Osteocyte (in vitro differentiated cells): ENCODE results near the gene RCVRN. TPM values are rescaled to one million over a fixed set of nuclear protein-coding genes. Genes with fewer than 3 reads are reported as not detected.
"Not testable (repeated sequence)": the region's sequence is repeated elsewhere in the genome, so short reads cannot be mapped to it uniquely, and the experiment has no call there.

ENCODE experiments used
- DNase-seq: peaks from one replicate; pipeline ENCODE4 v3.0.0; 2021; ENCODE audit warnings: mixed read lengths; ENCODE audit not compliant: unreplicated experiment; ENCODE audit errors: extremely low spot score
- H3K27ac Mint-ChIP-seq: one replicate; pipeline ENCODE4 v1.8.0; 2021; ENCODE audit warnings: mild to moderate bottlenecking, mixed read lengths; ENCODE audit not compliant: unreplicated experiment
- H3K27me3 Mint-ChIP-seq: one replicate; pipeline ENCODE4 v1.8.0; 2021; ENCODE audit warnings: mixed read lengths; ENCODE audit not compliant: unreplicated experiment
- H3K36me3 Mint-ChIP-seq: one replicate; pipeline ENCODE4 v1.8.0; 2021; ENCODE audit warnings: mixed read lengths; ENCODE audit not compliant: unreplicated experiment
- H3K4me1 Mint-ChIP-seq: one replicate; pipeline ENCODE4 v1.8.0; 2021; ENCODE audit warnings: mixed read lengths; ENCODE audit not compliant: unreplicated experiment
- H3K4me3 Mint-ChIP-seq: one replicate; pipeline ENCODE4 v1.8.0; 2021; ENCODE audit warnings: mild to moderate bottlenecking, moderate library complexity, mixed read lengths; ENCODE audit not compliant: unreplicated experiment
- H3K9me3 Mint-ChIP-seq: one replicate; pipeline ENCODE4 v1.8.0; 2021; ENCODE audit warnings: mixed read lengths; ENCODE audit not compliant: unreplicated experiment
- CTCF ChIP-seq: fragments of 200-600 bp; sonication (generic); IDR thresholded peaks from 2 replicates; pipeline ENCODE4 v1.5.0; 2021; ENCODE audit warnings: antibody characterized with exemption, mild to moderate bottlenecking, moderate library complexity
- total RNA-seq: library from RNA; stranded (reverse); gene quantifications from 2 replicates; pipeline ENCODE4 v1.2.1, GENCODE V29; 2021

Gene RCVRN
- total RNA-seq, 1 donor from 2014 or later: not detected

- Mint-ChIP-seq H3K27ac (no peak overlapping the region), H3K27me3 (peaks cover 10% of the 10 kb centered on the region), H3K9me3 (no peaks in the 10 kb centered on the region), H3K4me3 (no peak overlapping the region), H3K4me1 (peaks cover 12% of the 10 kb centered on the region), H3K36me3 (no peaks in the 10 kb centered on the region)
- no peak for TF ChIP-seq CTCF
- DNase-seq: no peak
Observed at GRCh38 chr17:9925457-9925856, 20.4 kb upstream of the RCVRN start.

DNA sequence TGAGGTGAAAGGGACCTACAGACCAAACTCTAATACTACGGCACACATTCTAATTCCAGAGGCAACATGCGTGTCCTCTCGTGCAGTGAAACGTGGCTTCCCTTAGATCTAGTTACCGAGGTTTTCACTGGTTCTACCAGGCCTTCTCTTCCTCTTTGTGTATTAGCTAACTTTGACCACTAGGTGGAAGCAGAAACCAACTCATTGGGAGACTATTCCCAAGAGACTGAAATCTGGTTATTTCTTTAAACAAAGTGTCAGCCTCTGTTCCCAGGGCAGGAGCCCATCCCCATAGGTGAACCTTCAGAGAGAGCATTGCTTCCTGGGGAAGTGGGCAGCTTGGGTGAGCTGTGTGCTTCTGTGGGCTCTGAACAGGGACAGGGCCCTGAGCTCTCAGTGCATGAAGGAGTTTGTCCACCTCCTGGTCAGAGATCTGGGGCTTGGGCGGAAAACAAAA lies 19.7 kb upstream of the RCVRN start:
- Mint-ChIP-seq H3K4me3 (no peak overlapping the region), H3K4me1 (peaks cover 12% of the 10 kb centered on the region), H3K36me3 (no peaks in the 10 kb centered on the region), H3K9me3 (no peaks in the 10 kb centered on the region), H3K27me3 (peaks cover 3% of the 10 kb centered on the region), H3K27ac (no peak overlapping the region)
- DNase-seq: no peak
- TF ChIP-seq CTCF: peak; percentile 86

- Mint-ChIP-seq H3K4me3 (no peak overlapping the region), H3K27me3 (peaks cover 3% of the 10 kb centered on the region), H3K27ac (no peak overlapping the region), H3K36me3 (no peaks in the 10 kb centered on the region), H3K4me1 (peaks cover 5% of the 10 kb centered on the region), H3K9me3 (no peaks in the 10 kb centered on the region)
- TF ChIP-seq CTCF: no peak
- DNase-seq: no peak
Observed at GRCh38 chr17:9922012-9922848, 17.2 kb upstream of the RCVRN start.

GRCh38 chr17:9921216-9921615 lies 16.1 kb upstream of the RCVRN start:
- not testable (repeated sequence) for H3K27ac Mint-ChIP-seq, H3K36me3 Mint-ChIP-seq, H3K9me3 Mint-ChIP-seq, H3K4me3 Mint-ChIP-seq, H3K4me1 Mint-ChIP-seq, H3K27me3 Mint-ChIP-seq, DNase-seq

DNA sequence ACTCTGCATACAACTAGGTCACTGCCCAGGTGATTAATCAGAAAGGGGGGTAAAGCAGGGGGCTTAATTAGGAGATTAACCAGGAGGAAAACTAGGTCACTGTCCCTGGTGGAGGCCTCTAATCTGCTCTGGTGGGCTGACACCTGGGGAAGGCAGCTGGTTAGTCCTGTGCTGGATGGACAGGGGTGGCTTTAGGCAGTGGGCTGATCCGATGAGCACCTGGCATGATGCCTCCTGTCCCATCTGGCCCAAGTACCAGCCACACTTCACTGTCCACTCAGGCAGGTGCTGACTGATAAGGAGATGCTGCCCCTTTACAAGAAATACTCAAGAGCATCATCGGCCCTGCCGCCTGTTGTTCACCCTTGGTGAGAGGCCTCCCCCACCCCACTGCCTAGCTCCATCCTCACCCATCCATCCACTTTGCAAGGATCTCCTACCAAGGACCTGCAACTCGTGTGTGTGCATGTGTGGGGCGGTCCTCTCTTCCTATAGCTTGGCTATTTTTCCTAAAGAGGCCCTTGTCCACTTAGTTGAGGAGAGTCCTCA lies 13.8 kb upstream of the RCVRN start:
- no peaks in the 10 kb centered on the region for H3K27me3 Mint-ChIP-seq
- DNase-seq: no peak
- H3K36me3 Mint-ChIP-seq: no peaks in the 10 kb centered on the region
- no peak overlapping the region for H3K4me3 Mint-ChIP-seq
- no peak for TF ChIP-seq CTCF
- no peaks in the 10 kb centered on the region for H3K9me3 Mint-ChIP-seq
- no peaks in the 10 kb centered on the region for H3K4me1 Mint-ChIP-seq
- no peak overlapping the region for H3K27ac Mint-ChIP-seq
